GM19240 (cell line): ENCODE measurements around the gene IL5.
"Not testable (repeated sequence)": the region's sequence is repeated elsewhere in the genome, so short reads cannot be mapped to it uniquely, and the experiment has no call there.

Source experiments
- DNase-seq: peaks from one replicate; pipeline ENCODE4 v3.0.0; 2011; ENCODE audit warnings: low spot score; ENCODE audit not compliant: insufficient read length

The IL5 gene

DNA sequence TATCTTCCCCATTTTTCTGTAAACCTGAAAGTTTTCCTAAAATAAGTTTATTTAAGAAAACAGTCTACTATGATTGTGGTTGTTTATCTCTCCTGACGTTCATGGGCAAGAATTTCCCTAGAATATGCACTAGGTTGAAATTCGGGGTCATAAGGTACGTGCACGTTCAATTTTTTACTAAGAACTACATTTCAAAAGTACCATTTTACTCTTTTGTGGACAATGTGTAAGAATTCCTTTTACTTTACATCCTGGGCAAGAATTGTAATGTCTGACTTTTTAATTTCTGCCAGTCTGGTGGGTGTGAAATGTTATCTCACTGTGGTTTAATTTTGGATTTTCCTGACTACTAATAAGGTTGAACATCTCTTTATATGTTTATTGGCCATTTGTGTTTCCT, 12.4 kb downstream of the IL5 start:
- no peak for DNase-seq

DNA sequence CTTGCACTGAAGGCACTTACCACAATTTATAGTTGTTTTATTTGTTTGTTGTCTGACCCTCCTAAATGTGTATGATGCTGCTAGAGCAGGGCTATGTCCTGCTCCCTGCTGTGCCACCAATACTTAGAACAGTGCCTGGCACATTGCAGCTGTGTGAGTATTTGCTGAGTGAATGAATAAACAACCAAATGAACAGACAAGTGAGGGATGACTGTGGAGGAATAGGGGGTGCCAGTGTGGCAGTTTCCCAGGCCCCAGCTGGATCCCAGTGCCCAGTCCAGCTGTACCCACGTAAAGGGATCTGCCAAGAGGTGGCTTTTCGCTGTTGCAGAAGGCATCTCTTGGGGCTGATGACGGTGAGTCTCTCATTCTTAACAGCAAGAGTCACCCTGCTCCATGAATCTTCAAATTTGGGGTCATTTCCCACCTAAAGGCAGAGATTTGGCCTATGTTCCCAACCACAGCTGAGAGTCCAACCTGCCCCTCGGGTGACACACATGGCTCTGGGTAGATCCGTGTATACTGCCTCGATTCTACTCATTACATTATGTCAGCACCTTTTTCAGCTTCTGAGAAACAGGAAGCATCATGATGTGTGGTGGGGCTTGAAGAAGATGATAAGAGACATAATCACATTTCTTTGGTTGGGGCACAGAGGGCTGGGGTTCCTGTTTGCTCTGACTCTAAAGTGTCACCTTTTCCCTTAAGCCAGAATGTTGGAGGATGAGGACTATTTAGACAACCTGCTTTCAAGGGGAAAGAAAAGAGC, 14.3 kb downstream of the IL5 start:
- DNase-seq = no peak

DNA sequence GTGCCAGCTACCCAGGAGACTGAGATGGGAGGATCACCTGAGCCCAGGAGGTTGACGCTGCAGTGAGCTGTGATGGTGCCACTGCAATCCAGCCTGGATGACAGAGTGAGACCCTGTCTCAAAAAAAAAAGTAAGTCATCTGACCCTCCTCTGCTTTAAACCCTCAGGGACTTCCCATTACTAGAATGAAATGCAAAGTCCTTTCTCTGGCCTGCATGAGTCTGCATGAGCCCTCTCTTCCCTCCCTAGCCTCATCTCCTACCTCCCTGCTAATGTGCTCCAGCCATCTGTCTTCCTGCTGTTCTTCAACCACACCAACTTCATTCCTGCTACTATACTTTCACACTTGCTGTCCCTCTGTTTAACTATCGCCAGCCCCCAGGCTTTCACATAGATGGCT, 15.3 kb downstream of the IL5 start:
- DNase-seq = no peak

DNA sequence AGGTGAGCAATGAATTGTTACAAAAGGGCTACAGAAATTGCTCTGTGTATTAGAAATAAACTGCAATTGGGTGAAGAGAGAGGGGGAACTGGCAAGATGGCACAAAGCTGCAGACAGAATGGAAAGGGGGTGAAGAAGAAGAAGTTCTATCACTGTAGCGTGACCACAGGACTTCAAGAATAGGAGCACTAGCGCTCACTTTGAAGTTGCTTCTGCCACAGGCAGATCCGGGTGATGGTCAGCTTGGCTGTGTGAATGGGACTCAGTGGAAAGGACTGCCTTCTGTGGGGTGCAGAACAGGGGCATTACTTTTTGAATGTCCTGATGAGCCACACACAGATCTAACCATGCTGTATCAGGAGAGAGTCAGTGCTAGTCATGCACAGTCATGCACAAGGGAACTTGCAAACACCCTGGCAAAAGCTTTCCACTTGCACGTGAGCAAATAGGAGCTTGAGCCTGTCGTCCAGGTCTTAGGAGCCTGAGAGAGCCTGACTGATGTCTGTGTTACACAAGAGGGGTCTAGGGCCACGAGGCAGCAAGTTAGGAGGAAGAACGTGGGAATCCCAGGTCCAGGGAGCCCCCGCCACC, 16.3 kb downstream of the IL5 start:
- DNase-seq = no peak

DNA sequence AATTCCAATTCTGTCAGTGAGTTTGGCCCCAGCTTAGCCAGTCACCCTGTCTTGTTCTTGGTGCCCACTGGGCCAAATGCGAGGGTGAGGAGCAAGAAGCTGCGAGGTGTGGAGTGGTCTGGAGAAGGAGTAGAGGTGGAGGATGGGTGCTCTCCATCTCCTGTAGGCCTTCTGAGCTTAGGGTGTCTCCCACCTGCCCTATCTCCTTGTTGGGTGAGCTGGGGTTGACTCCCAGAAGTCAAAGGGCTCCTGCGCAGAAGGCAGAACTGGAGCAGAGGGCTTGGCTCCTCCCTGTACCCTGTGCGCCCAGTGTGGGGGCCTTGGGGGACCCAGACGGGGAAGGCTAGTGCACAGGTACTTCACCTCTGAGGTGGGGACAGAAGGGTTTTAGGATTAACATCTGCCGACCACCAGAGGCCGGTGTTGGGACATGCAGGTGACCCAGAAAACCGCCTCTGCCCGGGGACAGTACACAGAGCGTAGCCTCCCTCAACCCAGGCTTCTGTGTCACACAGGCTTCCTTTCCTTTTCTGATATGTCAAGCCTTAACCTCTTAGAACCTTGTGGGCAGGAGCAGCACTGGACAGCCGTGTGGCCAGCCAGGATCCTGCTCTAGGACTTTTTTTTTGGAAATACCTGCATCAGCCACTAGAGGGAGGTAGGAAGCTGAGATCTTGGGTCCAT, 16.9 kb downstream of the IL5 start:
- DNase-seq = no peak

DNA sequence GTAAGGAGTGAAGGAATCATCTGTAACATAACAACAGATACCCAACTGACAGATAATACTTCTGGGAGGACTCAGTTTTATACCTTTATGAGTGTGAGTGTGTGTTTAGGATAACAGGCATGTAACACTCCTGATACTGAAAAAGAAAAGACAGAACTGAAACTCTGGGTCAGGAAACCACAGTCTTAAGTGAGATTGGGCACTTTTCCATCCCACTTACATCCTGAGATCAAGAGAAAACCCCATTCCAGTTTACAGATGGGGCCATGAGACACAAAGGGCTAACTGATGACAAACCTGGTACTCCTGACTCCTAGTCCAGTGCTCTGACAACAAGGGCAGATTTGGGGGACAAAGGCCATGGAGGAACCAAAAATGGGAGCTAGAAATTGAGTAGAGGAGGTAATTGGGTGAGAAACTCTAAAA, 18.0 kb downstream of the IL5 start:
- DNase-seq = no peak

GRCh38 chr5:132524877-132525276, 18.4 kb downstream of the IL5 start:
- DNase-seq = not testable (repeated sequence)

- DNase-seq = not testable (repeated sequence)
Observed at GRCh38 chr5:132522067-132522466, 21.3 kb downstream of the IL5 start.

DNA sequence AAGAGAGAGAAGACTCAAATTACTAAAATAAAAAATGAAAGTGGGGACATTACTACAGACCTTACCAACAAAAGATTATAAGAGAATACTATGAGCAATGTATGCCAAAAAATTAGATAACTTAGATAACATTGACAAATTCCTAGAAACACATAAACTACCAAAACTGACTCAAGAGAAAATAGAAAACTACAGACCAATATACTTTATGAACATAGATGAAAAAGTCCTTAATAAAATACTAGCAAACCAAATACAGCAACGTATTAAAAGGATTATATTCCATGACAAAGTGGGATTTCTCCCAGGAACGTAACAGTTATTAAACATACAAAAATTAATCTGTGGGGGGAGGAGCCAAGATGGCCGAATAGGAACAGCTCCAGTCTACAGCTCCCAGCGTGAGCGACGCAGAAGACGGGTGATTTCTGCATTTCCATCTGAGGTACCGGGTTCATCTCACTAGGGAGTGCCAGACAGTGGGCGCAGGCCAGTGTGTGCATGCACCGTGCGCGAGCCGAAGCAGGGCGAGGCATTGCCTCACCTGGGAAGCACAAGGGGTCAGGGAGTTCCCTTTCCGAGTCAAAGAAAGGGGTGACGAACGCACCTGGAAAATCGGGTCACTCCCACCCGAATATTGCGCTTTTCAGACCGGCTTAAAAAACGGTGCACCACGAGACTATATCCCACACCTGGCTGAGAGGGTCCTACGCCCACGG, 29.5 kb downstream of the IL5 start:
- not testable (repeated sequence) for DNase-seq

DNA sequence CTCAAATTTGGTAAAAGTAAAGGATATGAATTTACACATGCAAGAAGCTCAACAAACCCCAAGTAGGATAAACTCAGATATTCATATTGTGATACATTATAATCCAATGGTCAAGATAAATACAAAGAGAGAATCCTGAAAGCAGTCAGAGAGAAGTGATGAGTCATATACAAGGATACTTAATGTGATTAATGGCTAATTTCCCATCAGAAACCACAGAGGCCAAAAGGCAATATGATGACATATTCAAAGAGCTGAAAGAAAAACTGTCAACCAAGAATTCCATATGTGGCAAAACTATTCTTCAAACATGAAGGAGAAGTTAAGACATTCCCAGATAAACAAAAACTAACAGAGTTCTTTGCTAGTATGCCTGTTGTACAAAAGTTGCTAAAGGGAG, 33.2 kb downstream of the IL5 start:
- no peak for DNase-seq

- DNase-seq = peak; percentile 44
Observed at GRCh38 chr5:132506094-132506692, 37.1 kb downstream of the IL5 start.

DNA sequence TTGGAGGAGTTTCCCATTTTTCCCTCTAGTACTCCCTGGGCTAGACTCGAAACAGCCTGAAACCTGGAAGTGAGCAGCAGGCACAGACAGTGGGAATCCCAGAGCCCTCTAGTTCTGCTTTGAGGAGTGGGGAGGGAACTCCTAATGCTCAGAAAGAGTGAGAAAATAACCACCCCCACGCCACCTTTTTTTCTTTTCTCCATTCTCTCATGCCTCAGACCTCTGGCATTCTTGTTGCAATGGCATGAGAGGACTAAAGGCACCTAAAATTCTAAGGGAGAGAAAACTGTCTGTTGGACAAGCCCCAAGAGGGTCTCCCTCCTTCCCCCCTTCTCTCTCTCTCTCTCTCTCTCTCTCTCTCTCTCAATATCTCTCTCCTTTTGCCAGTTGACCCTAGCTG, 37.7 kb downstream of the IL5 start:
- DNase-seq = no peak

GRCh38 chr5:132504746-132505145, 38.6 kb downstream of the IL5 start:
- DNase-seq = no peak

GRCh38 chr5:132503244-132503643, 40.1 kb downstream of the IL5 start:
- no peak for DNase-seq

DNA sequence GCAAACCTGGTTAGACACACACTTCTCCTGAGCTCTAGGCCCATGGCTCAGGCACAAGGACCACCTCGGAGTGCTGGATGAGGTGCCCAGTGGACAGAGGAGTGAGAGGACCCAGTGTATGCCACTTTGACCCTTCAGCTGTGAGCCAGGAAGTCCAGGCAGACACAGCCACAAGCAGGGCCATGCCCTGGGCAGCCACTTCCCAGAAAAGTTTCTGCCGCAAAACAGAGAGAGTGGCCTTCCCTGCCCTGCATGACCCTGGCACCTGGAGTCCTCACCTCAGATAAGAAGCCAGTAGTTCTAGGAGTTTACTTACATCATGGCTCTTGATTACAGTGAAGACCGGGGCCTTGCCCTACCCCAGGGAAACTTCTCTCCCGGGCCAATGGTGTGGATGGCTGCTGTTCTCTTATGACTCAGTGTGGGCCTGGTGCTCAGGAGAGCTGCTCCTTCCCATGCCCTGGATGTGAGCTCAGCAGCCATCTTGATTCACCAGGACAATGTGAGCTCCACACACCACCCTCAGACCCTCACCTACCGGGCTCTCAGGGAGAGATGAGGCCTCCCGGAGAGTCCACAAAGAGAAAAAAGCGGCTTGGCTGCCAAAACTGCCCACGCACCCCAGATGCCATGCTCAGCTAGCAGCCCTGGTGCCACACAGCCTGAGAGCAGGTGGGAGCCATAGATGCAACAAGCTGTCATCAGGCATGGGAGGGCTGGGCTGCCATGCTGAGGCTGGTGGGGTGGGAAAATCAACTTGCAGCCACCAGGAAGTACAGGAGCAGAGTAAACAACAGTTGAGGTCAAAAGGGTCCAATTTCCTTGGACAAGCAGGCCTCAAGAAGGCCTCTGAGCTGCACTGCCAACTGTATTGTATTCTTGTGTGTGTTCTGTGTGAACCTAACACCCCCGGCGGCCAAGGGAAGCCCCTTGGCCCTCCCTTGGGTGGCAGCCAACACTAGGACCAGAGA, 41.1 kb downstream of the IL5 start:
- no peak for DNase-seq

- no peak for DNase-seq
Observed at GRCh38 chr5:132501629-132501956, 41.7 kb downstream of the IL5 start.

DNA sequence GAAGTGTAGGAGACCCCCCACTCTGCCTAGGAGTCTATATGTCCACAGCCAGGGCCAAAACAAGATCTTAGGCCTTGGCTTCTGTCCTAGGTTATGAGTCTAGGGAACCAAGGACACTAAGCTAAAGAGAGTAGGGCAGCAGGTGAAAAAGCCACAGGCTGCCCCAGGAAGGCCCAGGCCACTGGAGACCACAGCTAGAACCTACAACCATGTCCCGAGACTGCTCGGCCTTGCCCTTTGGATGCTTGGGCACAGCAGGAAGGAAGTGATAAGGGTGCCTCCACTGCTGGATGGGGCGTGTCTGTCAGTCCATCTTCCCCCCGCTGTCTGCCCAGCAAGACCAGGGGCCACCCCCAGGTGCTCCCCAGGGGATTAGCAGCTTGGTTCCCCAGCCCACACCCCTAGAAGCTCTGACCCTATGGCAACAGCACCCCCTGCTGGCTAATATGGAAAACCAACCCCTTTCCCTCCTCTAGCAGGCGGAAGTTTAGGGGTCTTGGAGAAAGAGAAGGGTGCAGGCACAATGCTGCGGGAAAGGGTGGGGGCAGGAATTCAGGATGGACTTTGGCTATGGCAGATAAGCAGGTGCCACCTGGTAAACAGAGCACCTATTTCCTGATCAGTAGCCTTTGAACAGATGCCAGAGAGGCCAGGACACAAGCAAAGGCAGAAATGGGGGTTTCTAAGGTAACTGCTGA, 42.2 kb downstream of the IL5 start:
- DNase-seq = no peak

- DNase-seq = no peak
Observed at GRCh38 chr5:132500244-132500930, 42.9 kb downstream of the IL5 start.
